GM19395 (cell line): ENCODE results near the gene RBM39.
"Not testable (repeated sequence)": the region's sequence is repeated elsewhere in the genome, so short reads cannot be mapped to it uniquely, and the experiment has no call there.

Experiments used
- ATAC-seq: cut with Tn5 transposase; IDR thresholded peaks from one replicate; pipeline ENCODE4 v1.9.1; 2021; ENCODE audit warnings: mild to moderate bottlenecking, moderate library complexity; ENCODE audit not compliant: unreplicated experiment

RBM39 gene

GRCh38 chr20:35756404-35756803, 14.3 kb upstream of the RBM39 start:
- ATAC-seq, result no peak

DNA sequence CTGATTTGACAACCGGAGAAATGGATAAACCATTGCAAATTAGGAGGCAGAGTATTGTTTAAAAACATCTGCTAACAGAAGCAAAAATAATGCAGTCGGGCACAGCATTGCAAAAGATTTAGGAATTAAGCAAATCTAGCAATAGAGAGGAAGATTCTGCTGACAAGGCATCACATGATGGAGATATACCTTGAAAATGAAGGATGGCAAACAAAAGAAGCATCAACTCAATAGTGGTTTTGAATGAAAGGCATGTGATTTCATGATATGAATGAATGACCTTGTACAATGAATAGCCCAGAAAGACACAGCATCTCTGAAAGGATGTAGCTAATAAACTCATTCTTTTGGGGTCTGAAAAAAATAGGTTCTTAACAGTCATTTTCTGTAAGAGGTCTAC, 8.6 kb upstream of the RBM39 start:
- no peak for ATAC-seq

DNA sequence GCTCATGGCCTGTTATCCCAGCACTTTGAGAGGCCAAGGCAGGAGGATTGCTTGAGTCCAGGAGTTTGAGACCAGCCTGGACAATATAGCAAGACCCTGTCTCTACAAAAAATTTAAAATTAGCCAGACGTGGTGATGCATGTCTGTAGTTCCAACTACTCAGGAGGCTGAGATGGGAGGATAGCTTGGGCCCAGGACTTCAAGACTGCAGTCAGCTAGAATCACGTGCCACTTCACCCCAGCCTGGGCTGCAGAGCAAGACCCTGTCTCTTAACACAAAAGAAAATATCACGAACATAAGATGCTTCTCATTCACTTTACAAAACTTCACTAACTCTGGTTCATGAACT, 2.4 kb upstream of the RBM39 start:
- not testable (repeated sequence) for ATAC-seq

DNA sequence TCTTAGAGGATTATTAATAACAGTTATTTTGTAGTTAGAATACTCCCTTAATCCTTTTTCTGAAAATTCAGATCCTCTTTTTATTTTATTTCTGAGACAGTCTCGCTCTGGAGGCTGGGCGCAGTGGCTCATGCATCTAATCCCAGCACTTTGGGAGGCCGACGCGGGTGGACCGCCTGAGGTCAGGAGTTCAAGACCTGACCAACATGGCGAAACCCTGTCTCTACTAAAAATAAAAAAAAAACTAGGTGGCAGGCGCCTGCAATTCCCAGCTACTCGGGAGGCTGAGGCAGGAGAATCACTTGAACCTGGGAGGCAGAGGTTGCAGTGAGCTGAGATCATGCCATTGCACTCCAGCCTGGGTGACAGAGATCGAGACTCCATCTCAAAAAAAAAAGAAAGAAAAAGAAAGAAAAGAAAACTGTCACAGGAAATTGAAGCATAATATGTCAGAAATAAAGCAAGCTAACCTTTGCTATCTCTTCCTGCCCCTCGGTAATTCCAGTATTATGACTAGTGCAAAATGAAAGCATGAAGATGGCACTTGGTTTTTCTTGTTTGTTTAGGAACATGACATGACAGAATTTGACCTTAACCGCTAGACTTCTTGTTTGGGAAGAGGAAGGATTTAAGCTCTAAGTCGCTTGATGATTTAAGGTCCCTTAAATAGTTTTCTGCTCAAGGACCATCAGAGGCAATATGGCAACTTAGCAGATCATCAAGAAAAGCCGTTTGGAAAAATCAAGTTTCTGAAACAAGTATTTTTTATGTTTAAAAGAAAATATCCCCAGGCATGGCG, 1.8 kb upstream of the RBM39 start:
- ATAC-seq, result no peak

GRCh38 chr20:35742741-35743523, 872 bp upstream of the RBM39 start:
- no peak for ATAC-seq

- ATAC-seq, result no peak
Measured at GRCh38 chr20:35739294-35740163, 2.5 kb downstream of the RBM39 start.

DNA sequence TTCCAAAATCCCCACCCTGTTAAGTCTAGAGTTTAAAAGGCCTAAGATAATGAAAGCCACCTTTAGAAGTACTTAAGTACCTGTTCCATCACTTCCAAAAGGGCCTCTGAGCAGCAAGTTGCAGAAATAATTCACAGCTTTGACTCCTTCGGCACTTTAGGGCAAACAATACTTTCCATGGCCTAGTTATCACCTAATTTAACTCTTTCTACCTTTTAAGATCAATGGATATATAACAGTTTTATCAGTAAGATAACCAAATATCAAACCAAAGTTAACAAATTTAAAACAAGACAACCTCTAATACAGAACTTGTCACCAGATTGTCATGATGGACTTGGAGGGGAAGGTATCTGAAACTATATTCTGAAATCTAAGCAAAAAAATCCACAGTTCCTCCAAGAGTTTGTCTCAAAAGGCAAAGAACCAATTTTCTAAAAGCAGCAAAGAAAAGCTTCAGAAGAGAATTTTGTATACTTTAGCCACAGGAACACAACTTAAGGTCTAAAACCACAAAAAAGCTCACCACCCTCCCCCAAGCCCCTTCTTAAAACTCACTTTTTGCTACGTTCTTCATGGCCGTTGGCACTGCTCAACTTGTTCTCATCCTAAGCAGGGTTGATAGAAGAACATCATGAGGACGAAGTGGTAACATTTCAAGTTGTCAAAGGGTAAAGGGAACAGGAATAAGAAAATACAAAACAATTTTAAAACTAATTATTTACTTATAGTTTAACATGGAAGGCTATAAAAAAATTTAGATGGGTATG, 3.5 kb downstream of the RBM39 start:
- no peak for ATAC-seq

DNA sequence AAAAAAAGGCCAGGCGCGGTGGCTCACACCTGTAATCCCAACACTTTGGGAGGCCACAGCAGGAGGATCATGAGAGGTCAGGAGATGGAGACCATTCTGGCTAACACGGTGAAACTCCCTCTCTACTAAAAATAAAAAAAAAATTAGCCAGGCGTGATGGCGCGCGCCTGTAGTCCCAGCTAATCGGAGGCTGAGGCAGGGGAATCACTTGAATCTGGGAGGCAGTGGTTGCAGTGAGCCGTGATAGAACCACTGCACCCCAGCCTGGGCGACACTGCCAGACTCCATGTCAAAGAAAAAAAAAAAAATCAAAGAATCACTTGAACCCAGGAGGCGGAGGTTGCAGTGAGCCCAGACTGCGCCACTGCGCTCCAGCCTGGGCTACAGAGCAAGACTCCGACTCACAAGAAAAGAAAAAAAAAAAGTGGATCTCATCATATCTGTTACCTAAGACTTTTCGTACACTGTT, 4.2 kb downstream of the RBM39 start:
- ATAC-seq, result no peak

DNA sequence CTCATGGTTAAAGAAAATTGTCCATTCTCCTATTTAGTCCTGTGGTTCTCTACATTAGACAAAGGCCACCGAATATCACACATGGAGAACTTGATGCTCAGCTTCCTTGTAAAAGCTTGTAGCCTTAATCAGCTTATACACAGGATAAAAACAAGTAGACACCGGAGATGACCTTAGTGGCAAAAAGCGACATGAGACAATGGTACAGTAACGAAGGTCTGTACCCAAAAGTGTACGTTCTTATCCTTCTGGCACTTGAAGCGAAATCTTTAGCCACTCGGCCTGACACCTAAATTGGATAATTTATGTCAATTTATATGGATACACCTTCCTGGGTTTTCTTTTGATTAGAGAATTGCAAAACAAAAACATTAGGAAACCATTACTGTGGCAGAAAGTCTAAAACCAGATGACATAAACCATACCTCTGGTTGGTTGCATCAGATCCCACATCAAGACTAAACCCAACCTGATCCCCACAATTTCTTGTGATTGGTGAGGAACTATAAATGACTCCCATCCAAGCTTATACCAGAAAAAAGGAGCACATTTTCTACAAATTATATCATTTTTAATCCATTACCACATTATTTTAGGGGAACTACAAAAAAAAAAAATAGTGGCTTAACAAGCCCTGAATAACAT, 6.1 kb downstream of the RBM39 start:
- ATAC-seq, result no peak

DNA sequence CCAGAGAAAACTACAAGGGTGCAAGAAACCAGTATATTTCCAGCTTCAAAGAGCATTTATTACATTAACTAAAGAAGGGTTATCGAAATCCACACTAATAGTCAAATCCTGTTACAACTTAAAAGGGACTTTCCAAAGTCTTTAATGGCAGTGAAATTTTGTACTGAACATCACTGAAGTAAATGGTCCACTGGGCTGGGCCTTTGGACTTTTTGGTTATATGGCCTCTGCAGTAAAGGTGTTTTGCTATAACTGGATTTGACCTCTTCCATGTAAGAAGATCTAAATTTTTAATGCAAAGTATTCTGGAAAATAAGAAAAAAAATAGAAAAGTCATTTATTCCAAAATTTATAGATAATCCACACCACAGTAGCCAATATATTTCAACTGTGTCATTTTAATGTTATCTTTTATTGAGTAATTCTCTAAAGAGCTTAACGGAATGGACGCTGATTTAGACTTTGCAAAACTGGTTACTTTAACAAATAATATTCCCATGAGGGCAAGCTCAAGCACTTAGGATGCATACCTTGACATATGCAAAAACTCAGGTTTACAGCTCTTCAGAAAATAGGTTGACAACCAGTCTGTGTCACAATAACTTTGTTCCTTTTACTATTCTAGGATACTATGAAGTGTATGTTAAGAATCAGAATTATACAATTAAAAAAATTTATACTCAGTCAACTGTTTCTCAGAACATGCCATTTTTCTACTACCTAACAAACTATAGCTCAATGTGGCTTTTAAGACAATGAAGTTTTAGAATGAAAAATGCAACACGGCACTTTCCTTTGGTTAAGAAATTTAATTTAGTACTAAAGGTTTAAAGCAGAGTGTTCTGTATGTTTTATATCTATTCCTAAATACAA, 7.0 kb downstream of the RBM39 start:
- no peak for ATAC-seq

DNA sequence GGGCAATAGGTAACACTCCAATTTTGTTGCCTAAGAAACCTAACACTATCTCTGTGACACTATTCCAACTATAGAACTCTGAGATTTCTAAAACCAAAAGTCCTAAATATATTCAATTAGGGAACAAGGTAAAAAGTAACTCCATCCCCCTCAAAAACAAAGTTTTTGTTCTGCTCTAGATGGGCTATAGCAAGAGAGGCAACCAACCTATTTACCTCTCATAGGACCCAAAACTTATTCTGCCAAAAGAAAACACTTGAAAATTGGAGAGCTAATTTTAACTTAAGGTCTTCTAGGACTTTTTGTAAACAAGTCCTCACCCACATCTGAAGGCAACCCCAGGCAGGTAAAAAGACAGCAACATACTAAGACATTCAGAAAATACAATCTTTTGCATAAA, 7.7 kb downstream of the RBM39 start:
- ATAC-seq, result no peak

DNA sequence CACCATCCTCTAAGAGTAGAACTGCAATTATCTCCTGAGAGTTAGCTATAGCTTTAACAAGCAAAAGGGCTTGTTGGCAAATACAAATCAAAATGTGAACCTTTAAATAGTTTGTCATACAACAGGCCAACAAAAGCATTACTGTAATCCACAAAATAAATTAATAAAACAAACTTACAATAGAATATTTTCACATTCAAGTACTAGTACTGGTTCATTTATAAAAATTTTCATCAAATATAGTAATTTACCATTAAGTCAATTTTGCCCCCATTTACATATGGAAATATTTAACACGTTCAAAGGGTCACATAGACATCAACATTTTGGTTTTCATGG, 9.4 kb downstream of the RBM39 start:
- no peak for ATAC-seq

DNA sequence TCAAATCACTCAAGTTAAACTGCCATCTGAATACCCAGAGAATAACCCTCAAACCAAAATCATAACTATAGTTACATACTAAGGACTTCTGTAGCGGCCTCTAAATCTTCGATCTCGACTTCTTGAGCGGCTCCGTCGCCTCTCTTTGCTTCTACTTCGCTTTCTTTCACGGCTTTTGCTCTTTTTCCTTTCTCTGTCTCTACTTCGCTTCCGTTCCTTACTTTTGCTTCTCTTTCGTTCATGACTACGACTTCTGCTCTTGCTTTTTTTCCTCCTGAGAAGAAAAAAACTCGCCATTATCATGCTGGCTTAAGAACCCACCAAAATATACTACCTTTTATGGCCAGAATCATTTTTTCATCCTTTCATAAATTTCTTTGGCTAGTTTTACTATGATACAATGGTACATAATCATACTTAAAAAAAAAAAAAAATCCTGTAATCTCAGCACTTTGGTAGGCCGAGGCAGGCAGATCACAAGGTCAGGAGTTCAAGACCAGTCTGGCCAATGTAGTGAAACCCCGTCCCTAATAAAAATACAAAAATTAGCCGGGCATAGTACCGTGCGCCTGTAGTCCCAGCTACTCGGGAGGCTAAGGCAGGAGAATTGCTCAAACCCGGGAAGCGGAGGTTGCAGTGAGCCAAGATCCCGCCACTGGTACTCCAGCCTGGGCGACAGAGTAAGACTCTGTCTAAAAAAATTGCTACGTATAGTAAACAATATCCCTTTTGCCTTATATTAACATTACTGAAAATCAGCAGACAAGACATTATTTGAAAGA, 10.0 kb downstream of the RBM39 start:
- ATAC-seq, result no peak

- ATAC-seq, result no peak
Measured at GRCh38 chr20:35731469-35731788, 10.6 kb downstream of the RBM39 start.

- ATAC-seq, result no peak
Measured at GRCh38 chr20:35730583-35731468, 11.2 kb downstream of the RBM39 start.

- ATAC-seq, result no peak
Measured at GRCh38 chr20:35729836-35730582, 12.1 kb downstream of the RBM39 start.

GRCh38 chr20:35729283-35729807, 12.7 kb downstream of the RBM39 start:
- no peak for ATAC-seq
